VCaP (cell line): Measurements from ENCODE around the gene RUNX1.

Experiments
- H3K27ac ChIP-seq: fragments of 450-650 bp; 2 replicates; pipeline ENCODE4 v1.5.1; 2017
- CTCF ChIP-seq: fragments of 450-650 bp; conservative IDR thresholded peaks from 2 replicates; pipeline ENCODE4 v1.5.1; 2017; ENCODE audit warnings: mild to moderate bottlenecking, moderate library complexity

RUNX1 gene

GRCh38 chr21:35032474-35033263 lies 16.4 kb downstream of the RUNX1 start:
- TF ChIP-seq CTCF = no peak

GRCh38 chr21:35028451-35028978 lies 20.6 kb downstream of the RUNX1 start:
- TF ChIP-seq CTCF = no peak
- no peak overlapping the region for H3K27ac ChIP-seq

More at GRCh38 chr21:35032474-35033263, 16.4 kb downstream of the RUNX1 start:
- no peak overlapping the region for H3K27ac ChIP-seq

- TF ChIP-seq CTCF = no peak
- no peak overlapping the region for H3K27ac ChIP-seq
Measured at GRCh38 chr21:35027563-35028450, 21.3 kb downstream of the RUNX1 start.

- no peak overlapping the region for H3K27ac ChIP-seq
Measured at GRCh38 chr21:35026617-35027562, 22.2 kb downstream of the RUNX1 start.

GRCh38 chr21:35026153-35026500 lies 23.0 kb downstream of the RUNX1 start:
- TF ChIP-seq CTCF = no peak
- H3K27ac ChIP-seq = no peak overlapping the region

More at GRCh38 chr21:35026617-35027562, 22.2 kb downstream of the RUNX1 start:
- no peak for TF ChIP-seq CTCF

GRCh38 chr21:35025206-35026152 lies 23.6 kb downstream of the RUNX1 start:
- no peak for TF ChIP-seq CTCF
- H3K27ac ChIP-seq = no peak overlapping the region
